ENCODE results near the gene BTRC.
"Not testable (repeated sequence)": the region's sequence is repeated elsewhere in the genome, so short reads cannot be mapped to it uniquely, and the experiment has no call there.

The BTRC gene

DNA sequence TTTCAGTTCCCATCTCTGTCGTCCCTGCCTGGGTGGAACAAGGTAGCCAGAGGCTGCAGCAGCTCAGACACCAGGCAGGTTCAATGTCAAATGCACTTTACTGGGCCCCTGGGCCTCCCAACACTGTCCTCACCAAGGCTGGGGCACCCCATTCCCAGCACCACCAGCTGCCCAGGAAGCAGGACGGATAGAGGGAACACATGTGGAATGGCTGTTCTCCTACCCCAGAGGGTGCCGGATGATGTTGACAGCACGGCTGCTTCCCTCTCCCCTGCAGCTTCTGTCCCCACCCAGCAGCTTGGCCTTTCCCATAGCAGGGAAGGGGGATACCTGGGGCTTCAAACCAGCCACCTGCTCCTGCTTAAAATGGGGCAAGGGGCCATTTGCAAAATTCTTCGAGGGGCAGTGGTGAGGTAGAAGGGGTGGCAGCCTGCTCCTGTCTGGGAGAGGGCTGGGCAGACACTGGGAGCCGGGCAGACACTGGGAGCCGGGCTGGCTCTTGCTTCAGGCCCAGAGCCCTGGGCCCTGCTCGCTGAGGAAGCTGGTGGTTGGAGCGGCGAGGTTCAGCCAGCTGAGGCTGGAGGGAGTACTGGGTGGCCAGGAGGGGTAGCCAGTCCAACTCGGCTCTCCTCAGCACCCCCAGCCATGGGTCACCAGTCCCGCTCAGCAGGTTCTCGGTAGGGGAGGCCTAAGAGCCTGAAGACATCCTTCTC is 225.0 kb downstream of the BTRC start:
- H3K4me3 ChIP-seq (ENCODE audit: low read depth, low read length), result no peak overlapping the region
- TF ChIP-seq, protein P1, sequence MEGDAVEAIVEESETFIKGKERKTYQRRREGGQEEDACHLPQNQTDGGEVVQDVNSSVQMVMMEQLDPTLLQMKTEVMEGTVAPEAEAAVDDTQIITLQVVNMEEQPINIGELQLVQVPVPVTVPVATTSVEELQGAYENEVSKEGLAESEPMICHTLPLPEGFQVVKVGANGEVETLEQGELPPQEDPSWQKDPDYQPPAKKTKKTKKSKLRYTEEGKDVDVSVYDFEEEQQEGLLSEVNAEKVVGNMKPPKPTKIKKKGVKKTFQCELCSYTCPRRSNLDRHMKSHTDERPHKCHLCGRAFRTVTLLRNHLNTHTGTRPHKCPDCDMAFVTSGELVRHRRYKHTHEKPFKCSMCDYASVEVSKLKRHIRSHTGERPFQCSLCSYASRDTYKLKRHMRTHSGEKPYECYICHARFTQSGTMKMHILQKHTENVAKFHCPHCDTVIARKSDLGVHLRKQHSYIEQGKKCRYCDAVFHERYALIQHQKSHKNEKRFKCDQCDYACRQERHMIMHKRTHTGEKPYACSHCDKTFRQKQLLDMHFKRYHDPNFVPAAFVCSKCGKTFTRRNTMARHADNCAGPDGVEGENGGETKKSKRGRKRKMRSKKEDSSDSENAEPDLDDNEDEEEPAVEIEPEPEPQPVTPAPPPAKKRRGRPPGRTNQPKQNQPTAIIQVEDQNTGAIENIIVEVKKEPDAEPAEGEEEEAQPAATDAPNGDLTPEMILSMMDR (IDR thresholded peaks at IDR 0.05; ENCODE audit: low read depth, low read length), result no peak

DNA sequence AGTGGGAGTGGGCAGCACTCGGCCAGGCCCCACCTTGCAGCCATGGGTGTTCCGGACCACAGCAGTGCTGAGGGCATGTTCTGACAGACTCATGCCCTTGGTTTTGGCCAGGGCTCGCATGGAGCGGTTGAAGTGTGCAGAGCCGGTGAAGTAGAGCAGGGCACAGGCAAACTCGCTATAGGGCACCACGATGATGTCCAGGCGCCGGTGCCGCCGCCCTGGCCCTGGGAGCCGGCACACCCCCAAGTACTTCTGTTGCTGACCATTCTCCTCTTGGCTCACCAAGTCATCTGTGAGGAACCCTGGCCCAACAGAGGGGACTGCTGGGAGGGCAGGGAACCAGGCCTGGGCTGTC is 225.5 kb downstream of the BTRC start:
- TF ChIP-seq, protein P1 (IDR thresholded peaks at IDR 0.05; ENCODE audit: low read depth, low read length), result no peak
- H3K4me3 ChIP-seq (ENCODE audit: low read depth, low read length), result no peak overlapping the region

DNA sequence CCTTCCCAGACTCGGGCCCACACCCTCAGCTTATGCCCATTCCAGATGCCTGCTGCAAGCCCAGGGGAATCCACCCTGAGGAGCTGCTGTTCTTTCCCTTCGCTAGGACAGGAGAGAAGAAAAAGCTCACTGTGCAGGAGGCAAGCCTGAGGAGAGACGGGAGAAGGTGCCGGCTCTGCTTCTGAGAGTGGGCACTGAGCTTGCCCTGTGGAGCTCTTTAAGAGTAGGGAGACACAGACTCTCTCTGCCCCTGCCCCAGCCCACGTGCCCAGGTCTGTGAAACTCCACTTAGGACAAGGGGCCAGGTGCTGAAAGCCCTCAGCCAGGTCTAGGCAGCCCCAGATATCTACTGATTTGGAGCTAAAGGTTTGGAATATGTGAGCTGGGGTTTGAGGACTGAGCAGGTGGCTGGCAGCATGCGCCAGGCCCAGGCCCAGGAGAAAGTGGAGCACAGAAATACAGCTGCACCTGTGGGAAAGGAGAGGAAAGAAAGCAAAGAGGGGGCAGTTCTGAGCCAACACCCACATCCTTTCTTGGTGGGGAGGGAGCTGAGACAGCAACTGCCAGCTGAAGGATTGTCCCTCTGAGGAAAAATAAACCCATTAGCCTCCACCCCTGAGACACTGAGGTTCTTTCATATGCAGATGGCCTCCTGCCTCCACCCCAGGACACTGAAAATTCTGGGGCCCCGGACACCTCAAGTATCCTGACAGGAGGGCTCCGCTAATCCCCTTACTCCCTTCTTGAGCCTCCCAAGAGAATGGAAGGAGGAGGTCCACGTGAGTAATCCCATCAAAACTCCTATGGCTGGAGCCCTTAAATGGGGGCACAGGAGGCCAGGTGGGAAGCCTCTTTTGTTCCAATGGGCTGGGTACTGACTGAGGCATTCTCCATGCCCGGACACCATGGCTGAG is 226.8 kb downstream of the BTRC start:
- H3K4me3 ChIP-seq (ENCODE audit: low read depth, low read length), result no peak overlapping the region
- TF ChIP-seq, protein P1 (IDR thresholded peaks at IDR 0.05; ENCODE audit: low read depth, low read length), result no peak

DNA sequence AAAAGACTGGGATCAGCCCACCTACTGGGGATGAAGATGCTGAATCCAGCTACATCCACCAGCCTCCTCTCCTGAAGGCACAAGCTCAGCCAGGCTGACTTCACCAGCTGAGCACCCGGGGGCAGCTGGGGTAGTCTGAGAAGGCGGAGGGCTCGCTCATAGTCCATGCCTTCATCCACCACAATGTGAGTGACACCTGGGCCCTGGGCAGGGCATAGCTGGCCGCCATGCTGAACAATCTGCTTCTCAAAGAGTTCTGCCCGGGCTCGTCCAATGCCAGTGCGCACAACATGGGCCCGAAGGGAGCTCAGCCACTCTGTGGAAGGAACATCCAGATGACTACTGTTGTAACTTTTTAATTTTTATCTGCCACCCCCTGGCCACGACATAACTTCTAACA is 231.9 kb downstream of the BTRC start:
- H3K4me3 ChIP-seq (ENCODE audit: low read depth, low read length), result no peak overlapping the region

DNA sequence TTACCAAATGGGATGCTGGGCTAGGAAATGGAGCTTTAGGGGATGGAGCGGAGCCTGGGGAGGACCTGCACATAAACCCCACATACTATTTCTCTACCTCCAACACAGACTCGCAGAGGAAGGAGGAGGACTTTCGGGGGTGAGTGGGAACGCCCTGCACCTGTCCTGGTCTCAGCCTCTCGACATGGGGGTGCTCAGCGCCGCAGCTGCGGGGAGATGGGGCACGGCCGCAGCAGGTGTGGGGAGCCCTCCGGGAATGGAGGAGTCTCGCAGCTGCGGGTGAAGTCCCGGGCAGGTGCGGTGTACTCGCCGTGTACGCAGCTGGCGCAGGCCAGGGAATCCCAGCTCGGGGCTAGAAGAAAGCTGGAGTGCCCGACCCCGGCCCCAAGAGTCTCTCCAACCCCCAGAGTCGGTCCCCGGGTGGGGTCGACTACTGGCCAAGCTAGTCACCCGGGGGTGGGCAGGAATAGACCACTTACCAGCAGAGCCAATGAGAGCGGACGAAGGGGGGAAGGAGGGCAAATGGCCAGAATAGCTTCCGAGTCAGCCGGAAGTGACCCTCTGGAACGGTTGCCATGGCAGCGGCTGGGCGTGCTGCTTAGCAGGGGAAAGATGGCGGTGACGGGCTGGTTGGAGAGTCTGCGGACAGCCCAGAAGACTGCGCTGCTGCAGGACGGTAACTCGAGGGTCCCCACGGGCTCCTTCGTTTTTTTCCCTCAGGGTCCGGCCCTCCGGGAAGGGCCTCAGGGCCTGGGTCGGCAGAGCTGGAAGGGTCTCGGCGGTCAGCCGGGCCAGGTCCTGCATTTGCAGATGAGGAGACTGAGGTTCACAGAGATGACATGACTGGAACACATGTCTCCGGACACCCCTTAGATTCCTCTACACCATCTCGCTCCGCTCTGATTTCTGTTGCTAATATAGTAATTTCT is 234.0 kb downstream of the BTRC start, which contains the start of the genes DPCD and POLL:
Gene DPCD, plus strand, starts transcription at position 597 of the 929 bp plus-strand sequence. Its CDS starts 16 bp downstream, at position 613.
Gene POLL, minus strand, starts transcription at position 533 of the 929 bp plus-strand sequence. CDS start 897 bp downstream, outside the sequence.
- peak within 1 kb of the TSS; percentile 93 for H3K4me3 ChIP-seq (ENCODE audit: low read depth, low read length)
- TF ChIP-seq, protein P1 (IDR thresholded peaks at IDR 0.05; ENCODE audit: low read depth, low read length), result no peak

More for the DNA sequence above, 231.9 kb downstream of the BTRC start:
- TF ChIP-seq, protein P1 (IDR thresholded peaks at IDR 0.05; ENCODE audit: low read depth, low read length), result no peak

DNA sequence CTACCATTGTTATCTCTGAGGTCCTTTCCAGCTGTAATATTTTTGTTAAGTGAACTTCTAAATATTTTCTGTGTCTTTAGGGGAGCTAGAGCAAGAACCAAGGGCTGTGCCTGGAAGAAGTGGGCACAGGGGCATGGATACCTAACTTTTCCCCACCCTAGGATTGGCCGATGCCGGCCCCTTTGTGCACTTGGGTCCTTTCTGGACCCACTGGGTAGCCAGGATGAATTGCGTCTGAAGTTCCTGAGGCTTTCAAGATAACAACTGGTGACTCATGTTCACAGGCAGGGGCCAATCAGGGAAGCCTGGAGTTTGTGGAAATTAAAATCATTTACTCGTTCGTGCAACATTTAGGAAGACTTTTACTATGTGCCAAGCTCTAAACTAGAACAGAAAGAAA is 234.9 kb downstream of the BTRC start:
- H3K4me3 ChIP-seq (ENCODE audit: low read depth, low read length), result peak overlapping the region; percentile 93
- TF ChIP-seq, protein P1 (IDR thresholded peaks at IDR 0.05; ENCODE audit: low read depth, low read length), result no peak

DNA sequence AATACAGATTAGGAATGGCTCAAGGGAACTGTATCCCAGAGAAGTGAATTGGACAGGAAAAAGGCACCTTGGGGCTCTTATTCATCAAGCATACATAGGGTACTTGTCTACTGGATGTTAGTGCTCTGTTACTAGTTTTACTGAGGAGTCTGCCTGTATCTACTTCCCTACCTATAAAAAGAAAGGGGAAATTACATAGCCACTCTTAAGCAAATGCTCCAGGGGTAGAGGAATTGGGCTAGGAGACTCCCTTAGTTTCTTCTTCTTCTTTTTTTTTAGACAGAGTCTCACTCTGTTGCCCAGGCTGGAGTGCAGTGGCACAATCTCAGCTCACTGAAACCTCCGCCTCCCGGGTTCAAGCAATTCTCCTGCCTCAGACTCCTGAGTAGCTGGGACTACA is 239.4 kb downstream of the BTRC start:
- not testable (repeated sequence) for H3K4me3 ChIP-seq (ENCODE audit: low read depth, low read length)

Data from WI38 (cell line).